Keratinocyte (primary cell): ENCODE results near the gene MUC6. TPM values are rescaled to one million over a fixed set of nuclear protein-coding genes. Genes with fewer than 3 reads are reported as not detected.

ENCODE experiments used
- DNase-seq: peaks from one replicate; pipeline ENCODE4 v3.0.0-alpha.2; 2011; ENCODE audit warnings: low read depth, missing footprints, low spot score
- FAIRE-seq: peaks from 2 replicates; lab custom pipeline; 2011; peaks lifted over from hg19 to GRCh38; lab: Jason Lieb, UNC
- H2AFZ ChIP-seq: 2 replicates; pipeline ENCODE4 v1.6.0; 2012; ENCODE audit warnings: low read length, control low read depth, inconsistent platforms; ENCODE audit not compliant: control insufficient read depth
- H3K27ac ChIP-seq: 2 replicates; pipeline ENCODE4 v1.5.1; 2011; ENCODE audit warnings: low read length; ENCODE audit not compliant: control insufficient read depth, insufficient read depth
- H3K27me3 ChIP-seq: 3 replicates; pipeline ENCODE4 v1.6.0; 2011; ENCODE audit warnings: low read length; ENCODE audit not compliant: control insufficient read depth, insufficient read depth; ENCODE audit errors: extremely low read depth
- H3K36me3 ChIP-seq, 2 experiments: 2 replicates in 1 of 2; 3 replicates in 1 of 2; pipeline ENCODE4 v1.5.1; 2011; ENCODE audit warnings: low read length in 2 of 2, mild to moderate bottlenecking in 1 of 2; ENCODE audit not compliant: control insufficient read depth in 2 of 2, insufficient read depth in 2 of 2; ENCODE audit errors: extremely low read depth in 1 of 2
- H3K4me1 ChIP-seq: 3 replicates; pipeline ENCODE4 v1.5.1; 2011; ENCODE audit warnings: low read length; ENCODE audit not compliant: control insufficient read depth, insufficient read depth; ENCODE audit errors: extremely low read depth
- H3K4me2 ChIP-seq: 3 replicates; pipeline ENCODE4 v1.6.0; 2011; ENCODE audit warnings: low read depth, low read length; ENCODE audit not compliant: control insufficient read depth, insufficient read depth; ENCODE audit errors: extremely low read depth
- H3K4me3 ChIP-seq, 3 experiments: fragments of 200-600 bp in 1 of 3; sonication (generic) in 1 of 3; 2 replicates in 2 of 3; 3 replicates in 1 of 3; pipeline ENCODE4 v1.5.1; 2011 to 2016; ENCODE audit warnings: low read length in 3 of 3, mild to moderate bottlenecking in 3 of 3, control low read depth in 2 of 3, inconsistent platforms in 1 of 3, low read depth in 1 of 3, mixed read lengths in 1 of 3, mixed run types in 1 of 3, moderate library complexity in 1 of 3; ENCODE audit not compliant: control insufficient read depth in 2 of 3, insufficient read depth in 2 of 3; ENCODE audit errors: extremely low read depth in 1 of 3
- H3K79me2 ChIP-seq: 2 replicates; pipeline ENCODE4 v1.6.0; 2012; ENCODE audit warnings: low read length; ENCODE audit not compliant: control insufficient read depth, insufficient read depth
- H3K9ac ChIP-seq: 3 replicates; pipeline ENCODE4 v1.6.0; 2011; ENCODE audit warnings: low read length; ENCODE audit not compliant: control insufficient read depth, insufficient read depth; ENCODE audit errors: extremely low read depth
- H3K9me1 ChIP-seq: 3 replicates; pipeline ENCODE4 v1.6.0; 2011; ENCODE audit warnings: low read length; ENCODE audit not compliant: control insufficient read depth, insufficient read depth; ENCODE audit errors: extremely low read depth
- H3K9me3 ChIP-seq: 2 replicates; pipeline ENCODE4 v1.5.1; 2012; ENCODE audit warnings: low read depth, low read length; ENCODE audit not compliant: control insufficient read depth
- H4K20me1 ChIP-seq: 3 replicates; pipeline ENCODE4 v1.6.0; 2011; ENCODE audit warnings: low read length; ENCODE audit not compliant: control insufficient read depth, insufficient read depth; ENCODE audit errors: extremely low read depth
- EZH2 ChIP-seq: IDR thresholded peaks from one replicate; pipeline ENCODE4 v1.6.1; 2012; ENCODE audit warnings: inconsistent platforms, mild to moderate bottlenecking, low read length, moderate library complexity
- dilution Hi-C: fragments of 300-500 bp; cut with MboI; formaldehyde crosslinking; loops from one replicate; pipeline ENCODE4 v1.7.0; 2020; ENCODE audit warnings: low sequenced_read_pairs; ENCODE audit not compliant: extremely low pct_ligation_motif_present
- polyA plus RNA-seq, 5 experiments: library from polyadenylated mRNA; depleted of rRNA in 3 of 5; stranded (reverse) in 3 of 5; stranded (forward) in 1 of 5; unstranded in 1 of 5; fragments of >200 nt; gene quantifications; 1 replicate in 1 of 5; 2 replicates in 3 of 5; 3 replicates in 1 of 5; pipeline versions ENCODE4 v1.2.1 to v1.2.3, GENCODE V29; 2011 to 2012; ENCODE audit warnings: missing spikeins in 2 of 5, low read depth in 1 of 5, low replicate concordance in 1 of 5
- TF ChIP-seq, protein P1 (sequence below), 3 experiments: IDR thresholded peaks in 1 of 3; conservative IDR thresholded peaks in 1 of 3; optimal IDR thresholded peaks in 1 of 3; 2 replicates in 2 of 3; 3 replicates in 1 of 3; pipeline versions ENCODE3 to v1.5.1; 2011; ENCODE audit warnings: low read length in 3 of 3, mild to moderate bottlenecking in 3 of 3, moderate library complexity in 2 of 3, control low read depth in 1 of 3, inconsistent platforms in 1 of 3; ENCODE audit not compliant: insufficient read depth in 2 of 3; ENCODE audit errors: extremely low read depth in 1 of 3

MUC6 gene
- polyA plus RNA-seq, 1 donor (not counting 4 experiments of a cell fraction or from before 2014, with no cell fraction given): not detected

DNA sequence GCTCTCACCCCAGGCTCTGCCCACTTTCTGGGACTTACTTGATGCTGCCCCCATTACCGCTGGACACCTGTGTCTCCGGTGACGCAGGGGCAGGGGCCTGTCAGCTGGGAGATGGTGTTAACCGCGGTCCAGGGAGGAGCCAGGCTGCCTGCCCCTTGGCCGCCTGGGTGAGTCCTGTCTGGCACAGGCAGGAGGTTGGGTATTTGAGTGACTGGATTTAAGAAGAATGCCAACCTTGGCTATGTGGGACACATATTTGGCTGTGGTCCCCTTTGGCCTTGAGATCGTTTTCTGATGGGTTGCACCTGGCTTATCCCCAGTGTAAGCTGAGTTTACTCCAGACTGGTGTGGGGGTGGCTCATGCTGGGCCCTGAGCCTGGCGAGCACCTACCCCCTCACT, 2.5 kb downstream of the MUC6 start:
- FAIRE-seq (no peak), DNase-seq (no peak)
- dilution Hi-C loops: no loop called here
- TF ChIP-seq EZH2: no peak
- TF ChIP-seq, protein P1, sequence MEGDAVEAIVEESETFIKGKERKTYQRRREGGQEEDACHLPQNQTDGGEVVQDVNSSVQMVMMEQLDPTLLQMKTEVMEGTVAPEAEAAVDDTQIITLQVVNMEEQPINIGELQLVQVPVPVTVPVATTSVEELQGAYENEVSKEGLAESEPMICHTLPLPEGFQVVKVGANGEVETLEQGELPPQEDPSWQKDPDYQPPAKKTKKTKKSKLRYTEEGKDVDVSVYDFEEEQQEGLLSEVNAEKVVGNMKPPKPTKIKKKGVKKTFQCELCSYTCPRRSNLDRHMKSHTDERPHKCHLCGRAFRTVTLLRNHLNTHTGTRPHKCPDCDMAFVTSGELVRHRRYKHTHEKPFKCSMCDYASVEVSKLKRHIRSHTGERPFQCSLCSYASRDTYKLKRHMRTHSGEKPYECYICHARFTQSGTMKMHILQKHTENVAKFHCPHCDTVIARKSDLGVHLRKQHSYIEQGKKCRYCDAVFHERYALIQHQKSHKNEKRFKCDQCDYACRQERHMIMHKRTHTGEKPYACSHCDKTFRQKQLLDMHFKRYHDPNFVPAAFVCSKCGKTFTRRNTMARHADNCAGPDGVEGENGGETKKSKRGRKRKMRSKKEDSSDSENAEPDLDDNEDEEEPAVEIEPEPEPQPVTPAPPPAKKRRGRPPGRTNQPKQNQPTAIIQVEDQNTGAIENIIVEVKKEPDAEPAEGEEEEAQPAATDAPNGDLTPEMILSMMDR (optimal IDR thresholded peaks at IDR 0.05 in 1 of 3, IDR thresholded peaks at IDR 0.05 in 1 of 3, conservative IDR thresholded peaks at IDR 0.05 in 1 of 3; ENCODE audit: extremely low read depth in 1 of 3, insufficient read depth in 2 of 3, low read length in 3 of 3): no peak
- H2AFZ ChIP-seq: no peak overlapping the region
- H3K9me1 ChIP-seq: no peaks in the 10 kb centered on the region
- H3K4me1 ChIP-seq: no peaks in the 10 kb centered on the region
- no peaks in the 10 kb centered on the region for H3K36me3 ChIP-seq
- no peak overlapping the region for H3K9ac ChIP-seq
- no peak overlapping the region for H3K27ac ChIP-seq
- H4K20me1 ChIP-seq: no peaks in the 10 kb centered on the region
- no peaks in the 10 kb centered on the region for H3K9me3 ChIP-seq
- no peaks in the 10 kb centered on the region for H3K79me2 ChIP-seq
- peaks cover 14% of the 10 kb centered on the region for H3K27me3 ChIP-seq
- no peak overlapping the region for H3K4me2 ChIP-seq
- H3K4me3 ChIP-seq: no peak overlapping the region

- H3K9me1 ChIP-seq: no peaks in the 10 kb centered on the region
Measured at GRCh38 chr11:1033016-1033798, 3.3 kb downstream of the MUC6 start.

More at GRCh38 chr11:1033016-1033798, 3.3 kb downstream of the MUC6 start:
- Histone ChIP-seq H2AFZ (no peak overlapping the region), H3K4me3 (no peak overlapping the region), H3K36me3 (no peaks in the 10 kb centered on the region), H3K27ac (no peak overlapping the region), H3K4me2 (no peak overlapping the region), H4K20me1 (no peaks in the 10 kb centered on the region), H3K4me1 (no peaks in the 10 kb centered on the region), H3K9me3 (no peaks in the 10 kb centered on the region), H3K9ac (no peak overlapping the region), H3K27me3 (peaks cover 14% of the 10 kb centered on the region), H3K79me2 (no peaks in the 10 kb centered on the region)
- no peak for FAIRE-seq
- dilution Hi-C loops: no loop called here
- TF ChIP-seq, protein P1 (optimal IDR thresholded peaks at IDR 0.05 in 1 of 3, IDR thresholded peaks at IDR 0.05 in 1 of 3, conservative IDR thresholded peaks at IDR 0.05 in 1 of 3; ENCODE audit: extremely low read depth in 1 of 3, insufficient read depth in 2 of 3, low read length in 3 of 3): no peak
- TF ChIP-seq EZH2: no peak
- no peak for DNase-seq
